NT2/D1 (cell line): ENCODE data around the gene SIGLEC15.
A peak's percentile ranks its signal among the peaks of the same experiment; 100 is the strongest.

Experiments
- DNase-seq: peaks from one replicate; pipeline ENCODE4 v3.0.0-alpha.2; 2011; ENCODE audit warnings: low read depth, low spot score
- H3K27me3 ChIP-seq: 2 replicates; pipeline ENCODE4 v1.6.0; 2011; ENCODE audit warnings: mild to moderate bottlenecking; ENCODE audit not compliant: insufficient read length, insufficient read depth
- H3K36me3 ChIP-seq: 2 replicates; pipeline ENCODE4 v1.6.1; 2011; ENCODE audit warnings: mild to moderate bottlenecking, low read length, mixed read lengths; ENCODE audit not compliant: insufficient read depth, insufficient read length
- H3K4me1 ChIP-seq: 2 replicates; pipeline ENCODE4 v1.5.1; 2011; ENCODE audit not compliant: insufficient read depth, insufficient read length
- H3K4me3 ChIP-seq: 2 replicates; pipeline ENCODE4 v1.5.1; 2011; ENCODE audit warnings: low read depth; ENCODE audit not compliant: insufficient read length
- H3K9ac ChIP-seq: 2 replicates; pipeline ENCODE4 v1.6.0; 2011; ENCODE audit warnings: low read depth; ENCODE audit not compliant: insufficient read length
- H3K9me3 ChIP-seq: 2 replicates; pipeline ENCODE4 v1.5.1; 2011; ENCODE audit warnings: mild to moderate bottlenecking, low read length; ENCODE audit not compliant: insufficient read depth
- SUZ12 ChIP-seq: IDR thresholded peaks from 2 replicates; pipeline ENCODE4 v1.6.1; 2011; ENCODE audit not compliant: insufficient read length, insufficient read depth; ENCODE audit errors: extremely low read depth
- YY1 ChIP-seq: IDR thresholded peaks from 2 replicates; pipeline ENCODE4 v1.6.1; 2011; ENCODE audit not compliant: insufficient read length, insufficient read depth
- ZNF274 ChIP-seq: IDR thresholded peaks from 2 replicates; pipeline ENCODE4 v1.6.1; 2011; ENCODE audit warnings: mild to moderate bottlenecking, low read depth, low read length

SIGLEC15 gene

GRCh38 chr18:45825258-45826044 is at the start of gene SIGLEC15:
Gene SIGLEC15 (plus strand): TSS chr18:45825675. CDS start chr18:45825729, 54 bp downstream.
- H3K4me3 ChIP-seq: no peak within 1 kb of the TSS

DNA sequence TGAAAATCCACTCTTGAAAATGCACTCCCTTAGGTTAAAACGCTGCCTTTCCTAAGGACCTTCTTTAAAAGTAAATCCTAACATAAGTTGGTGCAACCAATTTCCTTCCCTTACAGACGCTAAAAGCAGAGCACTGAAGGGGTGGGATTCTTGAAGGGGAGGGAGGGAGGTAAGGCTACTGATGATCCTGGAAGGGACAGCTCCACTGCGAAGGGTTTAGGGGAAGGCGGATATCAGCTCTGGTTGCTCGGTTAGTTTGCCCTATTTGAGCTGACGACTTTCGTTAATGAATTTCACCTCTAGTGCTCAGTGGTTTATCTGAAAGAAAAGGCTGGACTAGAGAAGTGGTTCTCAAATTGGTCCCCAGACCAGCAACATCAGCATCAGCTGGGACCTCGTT is 49.7 kb upstream of the SIGLEC15 start:
- no peaks in the 10 kb centered on the region for H3K4me1 ChIP-seq
- no peaks in the 10 kb centered on the region for H3K36me3 ChIP-seq
- no peak for DNase-seq
- no peaks in the 10 kb centered on the region for H3K9me3 ChIP-seq
- H3K9ac ChIP-seq: peak overlapping the region; percentile 99
- H3K4me3 ChIP-seq: peak overlapping the region; percentile 86
- TF ChIP-seq SUZ12: no peak
- TF ChIP-seq ZNF274: no peak
- no peak for TF ChIP-seq YY1
- H3K27me3 ChIP-seq: peaks cover 7% of the 10 kb centered on the region

More at GRCh38 chr18:45825258-45826044, at the start of gene SIGLEC15:
- H3K4me1 ChIP-seq: peaks cover 10% of the 10 kb centered on the region
- H3K27me3 ChIP-seq: no peaks in the 10 kb centered on the region
- no peak for DNase-seq
- H3K9ac ChIP-seq: no peak within 1 kb of the TSS
- no peak for TF ChIP-seq SUZ12
- no peak for TF ChIP-seq ZNF274
- no peak for TF ChIP-seq YY1
- no peaks in the 10 kb centered on the region for H3K36me3 ChIP-seq
- no peaks in the 10 kb centered on the region for H3K9me3 ChIP-seq

- Histone ChIP-seq H3K4me3 (no peak overlapping the region), H3K36me3 (no peaks in the 10 kb centered on the region), H3K9ac (no peak overlapping the region), H3K27me3 (peaks cover 7% of the 10 kb centered on the region), H3K9me3 (no peaks in the 10 kb centered on the region), H3K4me1 (no peaks in the 10 kb centered on the region)
- TF ChIP-seq ZNF274 (no peak), SUZ12 (no peak), YY1 (no peak)
- DNase-seq: no peak
These were observed 48.1 kb upstream of the SIGLEC15 start for GRCh38 chr18:45777393-45777792.

DNA sequence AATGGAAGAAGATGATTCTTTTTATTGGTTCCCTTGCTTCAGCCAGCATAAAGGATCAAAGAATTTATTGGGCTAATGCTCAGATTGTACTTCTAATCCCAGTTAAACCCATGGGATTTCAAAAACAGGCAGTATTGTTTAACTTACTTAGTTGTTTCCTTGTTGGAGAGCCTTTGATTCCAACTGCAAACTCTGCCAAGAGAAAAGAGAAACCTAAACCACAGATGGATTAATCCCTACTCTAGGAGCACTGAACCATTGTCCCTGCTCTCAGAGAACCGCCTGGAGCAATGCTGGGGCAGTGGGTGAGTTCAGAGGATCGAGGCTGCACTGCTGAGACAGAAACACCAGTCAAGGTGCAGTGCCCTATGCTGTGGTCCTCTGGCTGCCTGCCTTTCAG is 44.9 kb upstream of the SIGLEC15 start:
- DNase-seq: no peak

GRCh38 chr18:45782662-45783061 is 42.8 kb upstream of the SIGLEC15 start:
- Histone ChIP-seq H3K36me3 (no peaks in the 10 kb centered on the region), H3K4me1 (no peaks in the 10 kb centered on the region), H3K9ac (no peak overlapping the region), H3K9me3 (no peaks in the 10 kb centered on the region), H3K27me3 (no peaks in the 10 kb centered on the region), H3K4me3 (no peak overlapping the region)
- TF ChIP-seq ZNF274 (no peak), YY1 (no peak), SUZ12 (no peak)
- no peak for DNase-seq

More for the DNA sequence above, 44.9 kb upstream of the SIGLEC15 start:
- no peak for TF ChIP-seq YY1
- TF ChIP-seq ZNF274: no peak
- no peak for TF ChIP-seq SUZ12
- Histone ChIP-seq H3K9ac (no peak overlapping the region), H3K4me3 (no peak overlapping the region), H3K27me3 (no peaks in the 10 kb centered on the region), H3K36me3 (no peaks in the 10 kb centered on the region), H3K4me1 (no peaks in the 10 kb centered on the region), H3K9me3 (no peaks in the 10 kb centered on the region)

DNA sequence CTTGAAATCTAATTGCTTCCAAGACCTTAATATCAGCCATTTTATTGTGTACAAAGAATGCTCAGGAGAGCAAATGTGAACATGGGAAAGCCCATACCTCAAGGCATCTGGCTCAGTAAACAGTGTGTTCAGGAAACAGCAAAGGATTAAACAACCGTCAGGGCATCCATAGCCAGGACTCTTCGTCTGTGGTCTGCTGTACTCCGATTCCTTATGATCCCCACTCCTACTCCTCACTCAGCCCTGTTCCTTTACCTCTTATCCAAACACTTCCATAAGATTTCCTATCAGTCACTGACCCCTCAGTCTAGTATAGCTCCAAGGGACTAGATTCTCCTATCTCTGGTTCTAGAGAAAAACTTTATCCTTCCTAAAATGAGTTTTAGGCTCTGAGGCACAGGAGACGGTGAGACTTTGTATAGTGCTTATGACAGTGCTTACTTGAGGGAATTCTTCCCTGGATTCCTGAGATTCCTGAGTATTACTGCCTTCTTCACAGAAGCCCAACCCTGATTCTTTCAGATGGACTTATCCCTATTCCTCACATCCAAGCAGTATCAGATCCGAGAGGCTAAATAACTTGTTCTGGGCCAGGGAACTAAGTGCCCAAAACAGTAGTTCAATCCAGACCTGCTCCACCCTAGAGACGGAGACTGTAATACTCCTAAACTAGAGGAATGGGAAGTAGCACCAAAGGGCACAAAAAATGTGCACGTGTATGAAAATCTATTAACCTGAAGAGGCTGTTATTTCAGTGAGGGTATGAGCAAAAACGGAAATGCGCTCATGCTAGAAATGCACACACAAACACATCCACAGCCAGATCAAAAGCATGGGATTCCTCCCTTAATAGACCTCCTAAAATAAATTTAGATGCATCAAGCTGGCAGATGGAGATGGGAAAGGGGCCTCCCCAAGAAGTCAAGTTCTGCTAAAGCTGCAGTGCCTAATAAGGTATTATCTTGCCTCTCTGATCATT is 42.1 kb upstream of the SIGLEC15 start:
- no peaks in the 10 kb centered on the region for H3K4me1 ChIP-seq
- TF ChIP-seq ZNF274: no peak
- TF ChIP-seq SUZ12: no peak
- DNase-seq: peak; percentile 22

GRCh38 chr18:45785134-45785533 is 40.3 kb upstream of the SIGLEC15 start:
- Histone ChIP-seq H3K4me1 (no peaks in the 10 kb centered on the region), H3K9ac (no peak overlapping the region), H3K4me3 (no peak overlapping the region), H3K27me3 (no peaks in the 10 kb centered on the region), H3K9me3 (no peaks in the 10 kb centered on the region), H3K36me3 (no peaks in the 10 kb centered on the region)
- DNase-seq: no peak
- TF ChIP-seq ZNF274: no peak
- TF ChIP-seq YY1: no peak
- TF ChIP-seq SUZ12: no peak

More for the DNA sequence above, 42.1 kb upstream of the SIGLEC15 start:
- H3K9ac ChIP-seq: no peak overlapping the region
- no peak overlapping the region for H3K4me3 ChIP-seq
- no peaks in the 10 kb centered on the region for H3K27me3 ChIP-seq
- H3K9me3 ChIP-seq: no peaks in the 10 kb centered on the region
- H3K36me3 ChIP-seq: no peaks in the 10 kb centered on the region
